Stomach (tissue), 4 donors: Measurements from ENCODE around the gene CTTNBP2.
"Not testable (repeated sequence)": the region's sequence is repeated elsewhere in the genome, so short reads cannot be mapped to it uniquely, and the experiment has no call there.

Source experiments
- POLR2A ChIP-seq, 4 donors: fragments of 450-650 bp; IDR thresholded peaks; one replicate each; pipeline ENCODE4 v1.6.1; 2016; ENCODE audit warnings: antibody characterized with exemption in 4 of 4, control low read depth in 2 of 4, mild to moderate bottlenecking in 1 of 4, moderate library complexity in 1 of 4
- POLR2AphosphoS5 ChIP-seq, 3 donors: sonication (generic); formaldehyde crosslinking; IDR thresholded peaks; one replicate each; pipeline ENCODE4 v1.6.1; 2016; ENCODE audit warnings: antibody characterized with exemption in 3 of 3
- TF ChIP-seq, protein P1 (sequence below), 7 experiments: fragments of 450-650 bp in 4 of 7; fragments of 200-600 bp in 3 of 7; sonication (generic) in 3 of 7; IDR thresholded peaks; one replicate each; pipeline ENCODE4 v1.5.1; 2016 to 2019; ENCODE audit warnings: antibody characterized with exemption in 7 of 7, control low read depth in 2 of 7, mild to moderate bottlenecking in 1 of 7

DNA sequence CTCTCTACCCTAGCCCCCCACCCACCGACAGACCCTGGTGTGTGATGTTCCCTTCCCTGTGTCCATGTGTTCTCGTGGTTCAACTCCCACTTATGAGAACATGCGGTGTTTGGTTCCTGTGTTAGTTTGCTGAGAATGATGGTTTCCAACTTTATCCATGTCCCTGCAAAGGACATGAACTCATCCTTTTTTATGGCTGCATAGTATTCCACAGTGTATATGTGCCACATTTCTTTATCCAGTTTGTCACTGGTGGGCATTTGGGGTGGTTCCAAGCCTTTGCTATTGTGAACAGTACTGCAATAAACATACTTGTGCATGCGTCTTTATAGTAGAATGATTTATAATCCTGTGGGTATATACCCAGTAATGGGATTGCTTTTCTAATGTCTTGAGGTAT is 165.1 kb downstream of the CTTNBP2 start:
- TF ChIP-seq POLR2A, POLR2AphosphoS5 (IDR thresholded peaks at IDR 0.05): not testable (repeated sequence)
- TF ChIP-seq, protein P1, sequence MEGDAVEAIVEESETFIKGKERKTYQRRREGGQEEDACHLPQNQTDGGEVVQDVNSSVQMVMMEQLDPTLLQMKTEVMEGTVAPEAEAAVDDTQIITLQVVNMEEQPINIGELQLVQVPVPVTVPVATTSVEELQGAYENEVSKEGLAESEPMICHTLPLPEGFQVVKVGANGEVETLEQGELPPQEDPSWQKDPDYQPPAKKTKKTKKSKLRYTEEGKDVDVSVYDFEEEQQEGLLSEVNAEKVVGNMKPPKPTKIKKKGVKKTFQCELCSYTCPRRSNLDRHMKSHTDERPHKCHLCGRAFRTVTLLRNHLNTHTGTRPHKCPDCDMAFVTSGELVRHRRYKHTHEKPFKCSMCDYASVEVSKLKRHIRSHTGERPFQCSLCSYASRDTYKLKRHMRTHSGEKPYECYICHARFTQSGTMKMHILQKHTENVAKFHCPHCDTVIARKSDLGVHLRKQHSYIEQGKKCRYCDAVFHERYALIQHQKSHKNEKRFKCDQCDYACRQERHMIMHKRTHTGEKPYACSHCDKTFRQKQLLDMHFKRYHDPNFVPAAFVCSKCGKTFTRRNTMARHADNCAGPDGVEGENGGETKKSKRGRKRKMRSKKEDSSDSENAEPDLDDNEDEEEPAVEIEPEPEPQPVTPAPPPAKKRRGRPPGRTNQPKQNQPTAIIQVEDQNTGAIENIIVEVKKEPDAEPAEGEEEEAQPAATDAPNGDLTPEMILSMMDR (IDR thresholded peaks at IDR 0.05): not testable (repeated sequence)
